ENCODE results near the gene LYRM7.
"Not testable (repeated sequence)": the region's sequence is repeated elsewhere in the genome, so short reads cannot be mapped to it uniquely, and the experiment has no call there.

Gene LYRM7

GRCh38 chr5:131245312-131245711, 74.6 kb downstream of the LYRM7 start:
- TF ChIP-seq, protein P1, sequence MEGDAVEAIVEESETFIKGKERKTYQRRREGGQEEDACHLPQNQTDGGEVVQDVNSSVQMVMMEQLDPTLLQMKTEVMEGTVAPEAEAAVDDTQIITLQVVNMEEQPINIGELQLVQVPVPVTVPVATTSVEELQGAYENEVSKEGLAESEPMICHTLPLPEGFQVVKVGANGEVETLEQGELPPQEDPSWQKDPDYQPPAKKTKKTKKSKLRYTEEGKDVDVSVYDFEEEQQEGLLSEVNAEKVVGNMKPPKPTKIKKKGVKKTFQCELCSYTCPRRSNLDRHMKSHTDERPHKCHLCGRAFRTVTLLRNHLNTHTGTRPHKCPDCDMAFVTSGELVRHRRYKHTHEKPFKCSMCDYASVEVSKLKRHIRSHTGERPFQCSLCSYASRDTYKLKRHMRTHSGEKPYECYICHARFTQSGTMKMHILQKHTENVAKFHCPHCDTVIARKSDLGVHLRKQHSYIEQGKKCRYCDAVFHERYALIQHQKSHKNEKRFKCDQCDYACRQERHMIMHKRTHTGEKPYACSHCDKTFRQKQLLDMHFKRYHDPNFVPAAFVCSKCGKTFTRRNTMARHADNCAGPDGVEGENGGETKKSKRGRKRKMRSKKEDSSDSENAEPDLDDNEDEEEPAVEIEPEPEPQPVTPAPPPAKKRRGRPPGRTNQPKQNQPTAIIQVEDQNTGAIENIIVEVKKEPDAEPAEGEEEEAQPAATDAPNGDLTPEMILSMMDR (IDR thresholded peaks at IDR 0.05; ENCODE audit: borderline replicate concordance, insufficient read depth, low read depth, low read length): no peak

GRCh38 chr5:131245948-131246347, 75.2 kb downstream of the LYRM7 start:
- no peak overlapping the region for H3K4me3 ChIP-seq (ENCODE audit: low read depth, low read length)
- TF ChIP-seq, protein P1 (IDR thresholded peaks at IDR 0.05; ENCODE audit: borderline replicate concordance, insufficient read depth, low read depth, low read length): no peak

More at GRCh38 chr5:131245312-131245711, 74.6 kb downstream of the LYRM7 start:
- no peak overlapping the region for H3K4me3 ChIP-seq (ENCODE audit: low read depth, low read length)

DNA sequence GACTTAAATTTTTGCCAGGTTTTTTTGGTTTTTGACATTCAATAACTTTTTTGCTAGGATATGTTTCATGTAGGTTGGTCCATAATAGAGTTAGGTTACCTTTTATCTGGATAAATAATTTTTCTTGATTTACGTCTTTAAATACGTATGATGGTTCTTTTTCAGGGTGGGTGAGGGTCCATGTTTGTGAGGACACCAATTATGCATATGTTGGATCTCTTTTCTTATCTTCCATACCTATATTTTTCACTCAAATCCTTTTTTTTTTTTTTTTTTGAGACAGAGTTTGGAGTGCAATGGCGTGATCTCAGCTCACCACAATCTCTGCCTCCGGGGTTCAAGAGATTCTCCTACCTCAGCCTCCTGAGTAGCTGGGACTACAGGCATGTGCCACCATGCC, 75.8 kb downstream of the LYRM7 start:
- no peak overlapping the region for H3K4me3 ChIP-seq (ENCODE audit: low read depth, low read length)
- TF ChIP-seq, protein P1 (IDR thresholded peaks at IDR 0.05; ENCODE audit: borderline replicate concordance, insufficient read depth, low read depth, low read length): no peak

DNA sequence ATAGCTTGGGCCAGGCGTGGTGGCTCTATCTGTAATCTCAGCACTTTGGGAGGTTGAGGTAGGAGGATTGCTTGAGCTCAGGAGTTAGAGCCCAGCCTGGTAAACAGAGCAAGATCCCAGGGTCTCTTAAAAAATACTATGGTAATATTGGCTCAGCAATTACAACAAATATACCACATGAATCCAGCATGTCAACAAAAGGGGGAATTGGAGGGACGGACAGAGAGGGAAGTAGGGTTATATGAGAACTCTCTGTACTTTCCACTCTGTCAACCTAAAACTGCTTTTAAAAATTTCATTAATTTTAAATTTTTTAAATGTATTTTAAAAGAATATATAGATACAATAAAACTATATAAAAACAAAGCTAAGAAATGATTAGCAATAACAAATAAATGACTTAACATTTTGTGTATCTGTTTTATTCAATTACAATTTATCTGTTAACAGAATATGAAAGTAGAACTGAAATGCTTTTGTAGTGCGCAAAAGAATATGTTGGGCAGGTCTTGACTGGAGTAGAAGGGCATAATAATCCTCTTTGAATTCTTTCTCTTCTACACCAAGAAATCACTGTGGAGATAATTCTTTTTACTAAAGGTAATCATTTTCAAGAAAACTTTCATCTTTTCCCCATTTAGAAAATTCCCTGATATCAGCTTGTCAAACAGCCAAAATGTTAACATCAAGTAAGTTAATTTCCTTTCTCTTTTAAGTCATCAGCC, 80.2 kb downstream of the LYRM7 start:
- no peak overlapping the region for H3K4me3 ChIP-seq (ENCODE audit: low read depth, low read length)
- TF ChIP-seq, protein P1 (IDR thresholded peaks at IDR 0.05; ENCODE audit: borderline replicate concordance, insufficient read depth, low read depth, low read length): no peak

DNA sequence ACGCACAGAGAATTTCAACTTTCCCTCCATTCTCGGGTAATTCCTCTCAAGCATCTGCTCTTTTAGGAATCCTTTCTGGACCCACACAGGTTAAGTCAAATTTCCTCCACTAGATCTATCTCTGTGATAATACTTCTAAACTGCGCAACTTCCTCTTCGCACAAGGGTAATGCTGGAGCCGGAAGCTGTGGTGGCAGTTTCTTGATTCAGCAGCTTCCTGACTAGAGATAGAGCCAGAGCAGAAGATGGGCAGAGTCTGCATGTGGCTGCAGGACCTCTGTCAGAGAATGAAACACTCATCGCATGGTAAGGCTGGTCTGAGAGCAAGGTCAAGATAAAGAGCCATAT, 82.1 kb downstream of the LYRM7 start:
- peak overlapping the region; percentile 36 for H3K4me3 ChIP-seq (ENCODE audit: low read depth, low read length)
- TF ChIP-seq, protein P1 (IDR thresholded peaks at IDR 0.05; ENCODE audit: borderline replicate concordance, insufficient read depth, low read depth, low read length): no peak

DNA sequence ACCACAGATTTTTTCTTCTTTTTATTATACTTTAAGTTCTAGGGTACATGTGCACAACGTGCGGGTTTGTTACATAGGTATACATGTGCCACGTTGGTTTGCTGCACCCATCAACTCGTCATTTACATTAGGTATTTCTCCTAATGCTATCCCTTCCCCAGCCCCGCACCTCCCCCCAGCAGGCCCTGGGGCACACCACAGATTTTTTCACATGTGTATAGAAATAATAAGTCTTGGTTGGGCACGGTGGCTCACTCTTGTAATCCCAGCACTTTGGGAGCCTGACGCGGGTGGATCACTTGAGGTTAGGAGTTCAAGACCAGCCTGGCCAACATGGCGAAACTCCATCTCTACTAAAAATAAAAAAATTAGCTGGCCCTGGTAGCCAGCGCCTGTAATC, 83.3 kb downstream of the LYRM7 start:
- H3K4me3 ChIP-seq (ENCODE audit: low read depth, low read length): not testable (repeated sequence)

- H3K4me3 ChIP-seq (ENCODE audit: low read depth, low read length): no peak overlapping the region
- TF ChIP-seq, protein P1 (IDR thresholded peaks at IDR 0.05; ENCODE audit: borderline replicate concordance, insufficient read depth, low read depth, low read length): no peak
Observed at GRCh38 chr5:131254741-131255140, 84.0 kb downstream of the LYRM7 start.
